Transverse colon (tissue), 4 donors: ENCODE results near the gene CYP4X1.

Source experiments
- CTCF ChIP-seq, 5 experiments: fragments of 200-600 bp in 3 of 5; fragments of 450-650 bp in 2 of 5; sonication (generic) in 3 of 5; IDR thresholded peaks; 1 replicate in 2 of 5; 2 replicates in 3 of 5; pipeline ENCODE4 v1.5.1; 2016 to 2017; ENCODE audit warnings: antibody characterized with exemption in 5 of 5, inconsistent platforms in 3 of 5, mild to moderate bottlenecking in 2 of 5, moderate library complexity in 1 of 5
- POLR2A ChIP-seq: fragments of 450-650 bp; IDR thresholded peaks from one replicate; pipeline ENCODE4 v1.6.1; 2016; ENCODE audit warnings: antibody characterized with exemption, mild to moderate bottlenecking, moderate library complexity
- POLR2AphosphoS5 ChIP-seq, 3 donors: sonication (generic); formaldehyde crosslinking; IDR thresholded peaks; one replicate each; pipeline ENCODE4 v1.6.1; 2016; ENCODE audit warnings: antibody characterized with exemption in 3 of 3

DNA sequence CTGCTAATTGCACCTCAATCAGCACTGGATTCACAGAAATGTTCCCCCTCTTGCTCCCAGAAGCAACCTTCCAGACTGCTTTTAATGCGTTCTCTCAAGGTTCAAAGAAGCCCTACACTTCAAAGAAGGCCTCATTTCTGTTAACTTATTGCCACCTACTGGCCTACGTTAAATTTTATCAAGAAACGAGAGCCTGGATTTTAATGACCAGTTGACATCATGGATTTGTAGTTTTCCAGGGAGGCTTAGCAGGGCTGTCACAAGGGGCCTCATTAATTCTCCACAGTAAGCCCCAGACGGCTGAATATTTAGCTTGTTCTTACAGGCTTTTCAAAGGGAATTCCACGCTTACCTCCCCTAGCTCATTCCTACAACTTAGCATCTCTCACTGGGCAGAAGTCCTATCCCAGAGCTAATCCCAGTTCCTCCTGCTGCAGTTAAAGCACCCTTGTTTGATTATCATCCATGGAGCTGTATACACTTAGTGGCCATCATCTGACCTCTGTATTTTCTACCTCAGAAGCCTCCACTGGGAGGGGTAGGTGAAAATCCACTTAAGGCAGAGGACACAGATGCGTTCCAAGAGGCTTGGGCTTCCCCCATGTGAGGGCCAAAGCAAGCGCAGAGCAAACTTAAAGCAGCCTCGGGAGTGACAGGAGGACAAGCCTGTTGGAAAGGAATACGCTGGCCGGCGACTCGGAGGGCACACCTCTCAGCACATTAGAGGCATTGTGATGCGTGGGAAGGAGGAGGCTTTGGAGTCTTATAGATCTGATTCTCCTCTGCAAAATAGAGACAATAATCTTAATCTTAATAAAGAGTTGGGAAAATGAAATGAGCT, 32.2 kb upstream of the CYP4X1 start:
- TF ChIP-seq CTCF (IDR thresholded peaks at IDR 0.05) (peak in 4 of 5 experiments; percentile 28 to 43 (median 36)), POLR2A (no peak), POLR2AphosphoS5 (IDR thresholded peaks at IDR 0.05) (no peak)
